ENCODE data around the gene S100P. TPM values are rescaled to one million over a fixed set of nuclear protein-coding genes. Genes with fewer than 3 reads are reported as not detected.
A peak's percentile ranks its signal among the peaks of the same experiment; 100 is the strongest.

Gene S100P
- total RNA-seq, 1 donor from 2014 or later: not detected

DNA sequence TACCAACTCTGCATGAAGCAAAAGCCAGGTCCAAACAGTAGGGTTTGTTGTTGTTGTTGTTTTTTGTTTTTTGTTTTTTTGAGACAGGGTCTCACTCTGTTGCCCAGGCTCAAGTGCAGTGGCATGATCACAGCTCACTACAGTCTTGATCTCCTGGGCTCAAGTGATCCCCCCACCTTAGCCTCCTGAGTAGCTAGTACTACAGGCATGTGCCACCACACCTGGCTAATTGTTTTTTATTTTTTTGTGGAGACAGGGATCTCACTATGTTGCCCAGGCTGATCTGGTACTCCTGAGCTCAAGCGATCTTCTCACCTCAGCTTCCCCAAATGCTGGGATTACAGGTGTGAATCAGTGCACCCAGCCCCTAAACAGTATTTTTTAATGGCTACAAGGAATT is 6.2 kb downstream of the S100P start:
- no peaks in the 10 kb centered on the region for H3K9me3 ChIP-seq (ENCODE audit: low read depth)
- H3K9ac ChIP-seq: no peak overlapping the region
- Mint-ChIP-seq H3K27ac (no peak overlapping the region), H3K4me1 (no peaks in the 10 kb centered on the region), H3K36me3 (peaks cover 44% of the 10 kb centered on the region), H3K4me3 (no peak overlapping the region), H3K9me3 (peaks cover 18% of the 10 kb centered on the region), H3K27me3 (ENCODE audit: insufficient read depth, low read depth) (peaks cover 3% of the 10 kb centered on the region)
- H4K20me1 ChIP-seq (ENCODE audit: low read depth): no peaks in the 10 kb centered on the region
- no peak for DNase-seq (ENCODE audit: low spot score)
- peaks cover 32% of the 10 kb centered on the region for H3K79me2 ChIP-seq (ENCODE audit: low read depth)
- H3K36me3 ChIP-seq: peaks cover 7% of the 10 kb centered on the region
- no peak overlapping the region for H3K27ac ChIP-seq
- H3K4me1 ChIP-seq: no peaks in the 10 kb centered on the region
- no peak for TF ChIP-seq EZH2phosphoT487 (IDR thresholded peaks at IDR 0.05)
- no peak overlapping the region for H3K4me3 ChIP-seq
- no peaks in the 10 kb centered on the region for H3K27me3 ChIP-seq
- no peak overlapping the region for H2AFZ ChIP-seq (replicated peaks)
- H3K4me2 ChIP-seq: no peak overlapping the region
- H3F3A ChIP-seq (ENCODE audit: low read depth): no peaks in the 10 kb centered on the region

DNA sequence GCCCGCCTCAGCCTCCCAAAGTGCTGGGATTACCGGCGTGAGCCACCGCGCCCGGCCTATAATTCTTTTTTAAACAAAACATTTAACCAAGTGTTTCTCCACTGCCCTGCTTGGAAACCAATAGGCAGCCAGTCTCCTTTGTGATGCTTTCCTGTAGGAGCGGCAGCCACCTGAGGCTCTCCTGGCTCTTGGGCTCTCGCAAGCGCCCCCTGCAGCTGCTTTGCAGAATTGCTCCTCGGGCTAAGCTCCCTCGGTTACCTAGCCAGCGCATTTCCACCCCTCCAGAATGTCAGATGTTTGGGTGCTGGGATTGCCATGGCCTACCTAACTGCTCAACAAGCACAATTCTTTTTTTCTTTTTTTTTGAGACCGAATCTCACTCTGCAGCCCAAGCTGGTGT is 7.7 kb downstream of the S100P start:
- Histone ChIP-seq H3K79me2 (ENCODE audit: low read depth) (peaks cover 47% of the 10 kb centered on the region), H3F3A (ENCODE audit: low read depth) (no peaks in the 10 kb centered on the region), H3K4me1 (no peaks in the 10 kb centered on the region), H3K9ac (no peak overlapping the region), H3K4me3 (no peak overlapping the region), H3K4me2 (no peak overlapping the region), H4K20me1 (ENCODE audit: low read depth) (no peaks in the 10 kb centered on the region), H3K27me3 (no peaks in the 10 kb centered on the region), H3K36me3 (peaks cover 7% of the 10 kb centered on the region), H3K27ac (no peak overlapping the region), H2AFZ (replicated peaks) (no peak overlapping the region), H3K9me3 (ENCODE audit: low read depth) (no peaks in the 10 kb centered on the region)
- peaks cover 21% of the 10 kb centered on the region for H3K9me3 Mint-ChIP-seq
- H3K36me3 Mint-ChIP-seq: peaks cover 52% of the 10 kb centered on the region
- no peak overlapping the region for H3K27ac Mint-ChIP-seq
- no peaks in the 10 kb centered on the region for H3K4me1 Mint-ChIP-seq
- DNase-seq (ENCODE audit: low spot score): peak; percentile 39
- no peak overlapping the region for H3K4me3 Mint-ChIP-seq
- H3K27me3 Mint-ChIP-seq (ENCODE audit: insufficient read depth, low read depth): peaks cover 3% of the 10 kb centered on the region
- TF ChIP-seq, protein P1, sequence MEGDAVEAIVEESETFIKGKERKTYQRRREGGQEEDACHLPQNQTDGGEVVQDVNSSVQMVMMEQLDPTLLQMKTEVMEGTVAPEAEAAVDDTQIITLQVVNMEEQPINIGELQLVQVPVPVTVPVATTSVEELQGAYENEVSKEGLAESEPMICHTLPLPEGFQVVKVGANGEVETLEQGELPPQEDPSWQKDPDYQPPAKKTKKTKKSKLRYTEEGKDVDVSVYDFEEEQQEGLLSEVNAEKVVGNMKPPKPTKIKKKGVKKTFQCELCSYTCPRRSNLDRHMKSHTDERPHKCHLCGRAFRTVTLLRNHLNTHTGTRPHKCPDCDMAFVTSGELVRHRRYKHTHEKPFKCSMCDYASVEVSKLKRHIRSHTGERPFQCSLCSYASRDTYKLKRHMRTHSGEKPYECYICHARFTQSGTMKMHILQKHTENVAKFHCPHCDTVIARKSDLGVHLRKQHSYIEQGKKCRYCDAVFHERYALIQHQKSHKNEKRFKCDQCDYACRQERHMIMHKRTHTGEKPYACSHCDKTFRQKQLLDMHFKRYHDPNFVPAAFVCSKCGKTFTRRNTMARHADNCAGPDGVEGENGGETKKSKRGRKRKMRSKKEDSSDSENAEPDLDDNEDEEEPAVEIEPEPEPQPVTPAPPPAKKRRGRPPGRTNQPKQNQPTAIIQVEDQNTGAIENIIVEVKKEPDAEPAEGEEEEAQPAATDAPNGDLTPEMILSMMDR (IDR thresholded peaks at IDR 0.05): peak; percentile 55
- no peak for TF ChIP-seq EZH2 (IDR thresholded peaks at IDR 0.05)

DNA sequence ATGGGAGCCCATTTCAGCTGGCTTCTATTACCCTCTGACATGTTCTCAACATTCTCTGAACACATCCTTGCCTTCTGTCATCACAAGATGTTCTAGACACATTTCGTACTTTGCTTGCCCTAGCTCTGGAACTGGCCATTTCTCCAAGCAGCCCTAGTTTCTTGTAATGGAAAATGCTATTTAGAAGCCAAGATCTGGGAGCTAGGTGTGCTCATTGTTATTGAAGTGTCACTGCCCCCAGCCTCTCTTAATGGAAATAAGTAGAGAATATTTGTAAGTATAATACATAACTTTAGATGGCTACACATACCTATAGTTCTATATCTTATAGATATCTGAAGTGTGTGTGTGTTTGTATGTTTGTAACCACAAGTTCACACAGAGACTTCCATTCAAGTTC is 9.1 kb downstream of the S100P start:
- Histone ChIP-seq H2AFZ (replicated peaks) (no peak overlapping the region), H4K20me1 (ENCODE audit: low read depth) (peaks cover 13% of the 10 kb centered on the region), H3K27ac (no peak overlapping the region), H3K9me3 (ENCODE audit: low read depth) (no peaks in the 10 kb centered on the region), H3K4me3 (no peak overlapping the region), H3K9ac (no peak overlapping the region), H3K4me2 (no peak overlapping the region), H3K4me1 (peaks cover 8% of the 10 kb centered on the region), H3F3A (ENCODE audit: low read depth) (no peaks in the 10 kb centered on the region), H3K27me3 (no peaks in the 10 kb centered on the region), H3K36me3 (peaks cover 7% of the 10 kb centered on the region), H3K79me2 (ENCODE audit: low read depth) (peaks cover 61% of the 10 kb centered on the region)
- peaks cover 5% of the 10 kb centered on the region for H3K4me1 Mint-ChIP-seq
- no peak overlapping the region for H3K27ac Mint-ChIP-seq
- no peak for TF ChIP-seq EZH2 (IDR thresholded peaks at IDR 0.05)
- TF ChIP-seq, protein P1 (IDR thresholded peaks at IDR 0.05): no peak
- TF ChIP-seq EZH2phosphoT487 (IDR thresholded peaks at IDR 0.05): no peak
- H3K9me3 Mint-ChIP-seq: peaks cover 21% of the 10 kb centered on the region
- peaks cover 3% of the 10 kb centered on the region for H3K27me3 Mint-ChIP-seq (ENCODE audit: insufficient read depth, low read depth)
- no peak for DNase-seq (ENCODE audit: low spot score)
- peaks cover 62% of the 10 kb centered on the region for H3K36me3 Mint-ChIP-seq
- no peak overlapping the region for H3K4me3 Mint-ChIP-seq

DNA sequence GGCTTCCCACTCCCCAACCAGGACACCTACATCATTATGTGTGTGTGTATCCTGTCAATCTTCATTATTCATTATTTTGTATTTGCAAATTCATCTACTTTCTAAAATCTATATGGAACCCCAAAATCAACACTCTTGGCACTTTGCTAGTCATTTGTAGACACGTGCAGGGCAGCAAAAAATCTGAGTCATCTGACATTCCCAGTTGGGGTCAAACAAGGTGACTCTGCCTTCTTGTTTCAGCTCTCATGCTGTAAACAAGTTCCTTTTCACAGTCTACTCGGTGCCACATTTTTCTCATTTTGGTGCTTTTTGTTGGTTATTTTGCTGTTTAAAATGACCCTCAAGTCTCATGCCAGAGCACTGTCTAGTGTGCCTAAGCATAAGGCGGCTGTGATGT is 10.1 kb downstream of the S100P start:
- peaks cover 16% of the 10 kb centered on the region for H3K4me1 Mint-ChIP-seq
- no peak overlapping the region for H2AFZ ChIP-seq (replicated peaks)
- H3K27me3 ChIP-seq: no peaks in the 10 kb centered on the region
- H3K9ac ChIP-seq: no peak overlapping the region
- no peak for DNase-seq (ENCODE audit: low spot score)
- H3K79me2 ChIP-seq (ENCODE audit: low read depth): peaks cover 71% of the 10 kb centered on the region
- no peak overlapping the region for H3K4me2 ChIP-seq
- H4K20me1 ChIP-seq (ENCODE audit: low read depth): peaks cover 24% of the 10 kb centered on the region
- H3K36me3 ChIP-seq: peaks cover 7% of the 10 kb centered on the region
- no peak overlapping the region for H3K4me3 Mint-ChIP-seq
- no peak overlapping the region for H3K4me3 ChIP-seq
- H3K36me3 Mint-ChIP-seq: peaks cover 69% of the 10 kb centered on the region
- H3K27me3 Mint-ChIP-seq (ENCODE audit: insufficient read depth, low read depth): peaks cover 3% of the 10 kb centered on the region
- no peak overlapping the region for H3K27ac ChIP-seq
- H3K27ac Mint-ChIP-seq: no peak overlapping the region
- TF ChIP-seq, protein P1 (IDR thresholded peaks at IDR 0.05): no peak
- TF ChIP-seq EZH2 (IDR thresholded peaks at IDR 0.05) (no peak), EZH2phosphoT487 (IDR thresholded peaks at IDR 0.05) (no peak)
- no peaks in the 10 kb centered on the region for H3F3A ChIP-seq (ENCODE audit: low read depth)
- peaks cover 16% of the 10 kb centered on the region for H3K4me1 ChIP-seq
- peaks cover 21% of the 10 kb centered on the region for H3K9me3 Mint-ChIP-seq
- no peaks in the 10 kb centered on the region for H3K9me3 ChIP-seq (ENCODE audit: low read depth)

All from neural progenitor cell (in vitro differentiated cells).